H54 (cell line): ENCODE results near the gene NCAM1.

Experiments
- DNase-seq: peaks from one replicate; pipeline ENCODE4 v3.0.0; 2011; ENCODE audit warnings: low spot score, mixed read lengths; ENCODE audit not compliant: insufficient read length
- FAIRE-seq: peaks from 3 replicates; lab custom pipeline; 2011; peaks lifted over from hg19 to GRCh38; lab: Jason Lieb, UNC
- POLR2A ChIP-seq: IDR thresholded peaks from 2 replicates; pipeline ENCODE4 v1.6.1; 2011; ENCODE audit warnings: low read depth, mild to moderate bottlenecking, low read length

The NCAM1 gene

DNA sequence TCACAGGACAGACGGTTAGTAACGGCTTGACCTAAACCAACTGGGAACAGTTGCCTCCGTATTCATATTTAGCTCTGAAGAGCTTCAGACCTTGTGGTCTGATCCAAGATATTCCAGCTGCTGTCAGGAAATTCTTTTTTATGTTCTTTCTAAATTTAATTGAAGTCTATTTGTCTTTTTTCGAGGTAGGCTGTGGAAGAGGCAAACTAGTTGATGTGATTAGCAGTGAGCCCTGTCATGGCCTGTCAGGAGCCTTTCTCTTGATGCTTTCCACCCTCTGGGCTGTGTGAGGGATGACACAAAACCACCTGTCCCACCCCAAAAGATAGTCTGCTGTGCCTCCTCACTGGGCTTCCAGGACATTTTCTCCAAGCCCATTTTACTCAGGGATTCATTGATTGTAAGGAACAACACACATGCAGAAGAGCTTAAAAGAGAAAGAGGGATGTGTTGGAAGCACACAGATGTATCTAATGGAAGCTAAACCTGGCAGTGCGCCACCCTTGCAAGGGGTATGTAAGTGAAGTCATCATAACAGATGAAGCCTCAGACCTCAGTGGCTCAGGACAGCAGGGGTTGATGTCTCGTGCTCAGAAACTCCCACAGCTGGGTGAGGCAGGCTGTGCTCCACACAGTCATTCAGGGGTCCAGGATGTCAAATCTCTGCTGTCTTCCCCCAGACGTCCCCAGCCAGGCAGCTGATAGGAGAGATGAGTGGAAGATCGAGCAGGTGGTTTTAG is 170.0 kb downstream of the NCAM1 start:
- no peak for FAIRE-seq
- TF ChIP-seq POLR2A: no peak
- DNase-seq: no peak

DNA sequence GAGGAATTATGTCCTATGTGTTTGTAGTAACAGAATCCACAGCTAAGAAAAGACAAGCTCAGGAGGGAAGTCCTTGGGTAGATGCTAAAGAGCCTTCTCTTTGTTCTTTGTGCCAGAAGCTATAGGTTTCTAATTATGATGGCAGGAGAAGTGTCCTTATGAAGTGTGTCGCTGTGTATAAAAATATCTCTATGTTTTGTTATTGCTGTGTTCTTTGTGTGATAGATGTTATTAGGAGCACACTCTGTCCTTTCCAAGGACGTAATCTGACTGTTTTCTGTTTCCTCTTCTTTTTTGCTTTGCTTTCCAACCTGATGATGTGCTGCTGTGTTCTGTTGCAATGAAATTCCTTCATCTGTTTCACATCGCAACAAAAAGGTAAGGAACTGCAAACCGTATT is 171.9 kb downstream of the NCAM1 start:
- DNase-seq (no peak), FAIRE-seq (no peak)
- TF ChIP-seq POLR2A: no peak

DNA sequence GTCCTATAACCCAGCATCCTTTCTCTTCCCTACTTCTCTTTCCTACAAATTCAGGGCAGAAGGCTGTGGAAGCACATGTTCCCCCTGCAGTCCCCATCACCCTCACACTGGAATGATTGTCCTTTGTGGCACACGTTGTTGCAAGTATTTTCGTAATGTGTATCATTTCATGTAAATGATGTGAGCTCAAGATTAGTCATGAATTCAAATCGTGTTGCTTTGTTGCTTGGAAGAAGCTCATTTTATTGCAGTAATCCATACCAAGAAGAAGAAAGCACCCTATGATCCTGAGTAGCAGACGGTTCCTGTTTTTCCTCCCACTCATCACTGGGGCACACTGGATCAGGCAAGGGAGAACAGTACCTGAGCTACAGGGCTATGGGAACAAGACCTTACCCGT is 173.4 kb downstream of the NCAM1 start:
- TF ChIP-seq POLR2A: no peak
- DNase-seq (no peak), FAIRE-seq (no peak)

DNA sequence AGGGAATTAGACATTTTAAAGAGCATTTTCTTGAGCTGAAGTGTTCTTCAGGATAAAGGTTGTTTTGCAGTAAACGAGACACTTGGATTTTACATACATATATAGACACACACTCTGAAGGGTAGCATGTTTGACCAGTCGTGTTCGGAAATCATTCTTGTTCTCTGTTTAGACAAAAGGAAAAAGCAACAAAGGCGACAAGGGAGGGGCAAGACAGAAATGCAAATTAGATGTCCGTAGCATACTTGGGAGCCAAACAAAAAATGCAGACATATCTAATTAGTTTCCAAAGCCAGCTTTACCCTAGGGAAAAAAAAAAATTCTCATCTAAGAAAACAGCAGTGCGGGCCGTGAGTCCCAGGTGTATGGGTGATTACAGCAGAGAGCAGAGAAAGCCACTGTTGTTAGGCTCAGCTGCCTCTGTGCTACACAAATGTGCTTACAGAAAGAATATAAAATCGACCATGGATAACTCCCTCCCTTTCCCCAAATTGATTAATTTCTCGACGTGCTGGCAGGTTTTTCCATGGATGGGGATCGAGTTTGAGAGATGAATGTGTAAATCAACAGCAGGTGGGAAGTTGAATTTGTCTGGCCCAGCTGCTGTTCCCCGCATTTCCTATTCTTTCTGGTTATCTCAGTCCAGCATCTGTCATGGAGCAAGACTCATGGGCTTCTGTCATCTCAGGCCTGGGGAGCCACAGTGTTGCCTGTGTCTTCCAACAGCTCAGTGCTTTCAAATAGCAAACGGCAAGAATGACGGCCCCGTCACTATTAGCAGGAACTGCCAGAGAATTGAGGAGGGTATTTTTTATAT is 176.7 kb downstream of the NCAM1 start:
- no peak for TF ChIP-seq POLR2A
- DNase-seq (no peak), FAIRE-seq (no peak)

DNA sequence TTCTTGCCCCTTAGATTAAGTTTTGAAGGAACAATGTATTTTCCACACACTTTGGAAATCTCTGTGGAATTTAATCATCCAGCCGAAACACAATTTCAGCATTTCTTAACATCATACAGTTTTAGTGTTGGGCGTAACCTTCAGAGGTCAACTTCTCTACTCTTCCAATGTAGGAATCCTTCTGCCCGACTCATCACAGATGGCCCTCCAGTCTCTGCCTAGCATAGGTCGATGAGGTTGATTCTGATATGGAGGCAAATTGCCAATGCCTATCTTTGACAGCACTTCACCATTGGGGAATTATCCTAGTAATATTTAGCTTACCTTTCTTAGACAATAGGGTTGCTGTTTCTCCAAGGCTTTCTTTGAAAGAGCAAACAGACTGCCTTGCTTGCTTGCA is 177.5 kb downstream of the NCAM1 start:
- FAIRE-seq: no peak
- TF ChIP-seq POLR2A: no peak
- DNase-seq: no peak

DNA sequence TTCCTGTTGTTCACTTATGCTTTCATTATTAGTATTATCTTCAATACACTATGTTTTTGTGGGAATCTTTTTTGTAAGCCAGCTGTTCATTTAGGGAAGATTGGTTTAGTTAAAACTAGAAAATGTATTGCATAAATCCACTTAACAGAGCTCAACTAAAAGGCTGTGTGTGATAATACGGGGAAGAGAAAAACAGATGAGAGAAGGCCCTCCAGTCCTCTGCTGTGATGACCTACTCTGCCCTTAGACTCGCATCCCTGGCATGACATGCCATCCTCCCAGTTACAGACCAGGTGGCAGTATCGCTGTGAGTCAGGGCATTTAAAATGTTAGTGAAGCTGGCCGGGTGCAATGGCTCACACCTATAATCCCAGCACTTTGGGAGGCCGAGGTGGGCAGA is 179.8 kb downstream of the NCAM1 start:
- no peak for DNase-seq
- TF ChIP-seq POLR2A: no peak
- no peak for FAIRE-seq

DNA sequence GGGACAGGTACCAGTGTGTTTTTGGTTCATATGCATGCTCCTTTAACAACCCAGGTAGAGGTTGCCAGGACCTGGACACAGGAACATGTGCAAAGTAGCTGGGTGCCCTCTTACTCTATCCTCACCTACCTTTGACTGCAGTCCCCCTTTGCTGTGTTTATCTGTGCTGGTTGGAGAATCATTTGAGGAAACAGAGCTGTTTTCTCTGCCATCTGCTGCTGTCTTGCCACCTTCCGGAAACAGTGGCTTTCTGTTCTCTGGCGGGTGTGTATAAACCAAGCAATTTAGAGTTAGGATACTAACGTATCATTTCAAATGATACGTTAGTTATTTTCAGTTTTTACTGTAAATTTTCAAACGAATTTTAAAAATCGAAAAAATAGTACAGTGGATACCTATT is 181.3 kb downstream of the NCAM1 start:
- no peak for TF ChIP-seq POLR2A
- no peak for FAIRE-seq

DNA sequence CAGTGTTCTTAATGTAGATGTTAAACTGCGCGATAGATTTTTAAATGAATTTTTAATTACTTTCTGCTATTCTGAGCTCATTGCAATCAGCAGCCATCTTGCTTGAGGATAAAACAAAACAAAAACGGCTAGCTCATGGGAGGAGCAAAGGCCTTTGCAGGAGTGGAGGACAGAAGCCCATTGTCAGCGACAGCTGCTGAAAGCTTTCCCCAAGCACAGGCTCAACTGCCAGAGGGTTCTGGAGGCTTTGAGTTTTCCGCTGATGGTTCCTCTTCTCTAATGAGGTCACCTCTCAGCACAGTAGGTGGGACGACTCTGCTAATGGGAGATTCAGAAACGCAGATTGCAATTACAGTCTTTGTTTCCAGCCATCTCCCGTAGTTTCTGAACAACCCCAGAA is 186.0 kb downstream of the NCAM1 start:
- FAIRE-seq: no peak

More for the DNA sequence above, 181.3 kb downstream of the NCAM1 start:
- DNase-seq: no peak

DNA sequence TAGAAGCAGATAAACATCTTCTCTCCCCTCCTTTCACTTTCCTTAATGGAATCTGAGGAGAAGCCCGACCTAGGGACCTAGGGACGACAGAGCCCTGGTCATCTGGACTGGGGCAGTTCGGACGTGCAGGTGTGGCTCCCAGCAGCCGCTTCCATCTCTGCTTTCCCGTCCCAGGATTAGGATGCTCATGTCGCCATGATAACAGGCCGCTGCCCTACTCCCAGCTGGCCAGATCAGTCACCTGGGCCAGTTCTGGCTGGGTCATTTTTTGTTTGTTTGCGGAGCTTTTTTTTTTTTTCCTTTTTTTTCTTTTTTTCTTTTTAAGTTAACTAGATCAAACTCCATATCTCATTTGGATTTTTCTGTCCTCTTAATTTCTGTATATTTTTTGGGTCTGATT is 186.9 kb downstream of the NCAM1 start:
- no peak for FAIRE-seq
- TF ChIP-seq POLR2A: no peak
- DNase-seq: no peak

More for the DNA sequence above, 186.0 kb downstream of the NCAM1 start:
- TF ChIP-seq POLR2A: no peak
- DNase-seq: no peak

DNA sequence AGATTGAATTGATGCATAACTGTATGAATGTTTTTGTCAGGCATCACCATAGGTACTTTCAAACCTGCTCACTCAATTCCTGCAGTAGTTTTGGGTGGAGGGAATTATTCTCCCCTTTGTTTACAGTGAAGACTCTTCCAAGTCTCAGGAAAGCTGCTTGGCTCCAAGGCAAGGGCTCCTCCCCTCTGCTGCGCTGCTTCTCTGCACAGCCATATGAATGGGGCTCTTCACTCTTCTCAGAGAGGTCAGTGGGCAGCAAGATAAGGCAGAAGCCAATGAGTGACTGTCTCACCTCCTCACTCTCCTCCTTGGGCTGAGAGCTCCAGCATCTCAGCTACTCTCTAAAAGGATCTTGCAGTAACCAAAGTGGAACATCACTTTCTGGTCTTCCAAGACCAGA is 187.4 kb downstream of the NCAM1 start:
- no peak for FAIRE-seq
- TF ChIP-seq POLR2A: no peak
- no peak for DNase-seq

DNA sequence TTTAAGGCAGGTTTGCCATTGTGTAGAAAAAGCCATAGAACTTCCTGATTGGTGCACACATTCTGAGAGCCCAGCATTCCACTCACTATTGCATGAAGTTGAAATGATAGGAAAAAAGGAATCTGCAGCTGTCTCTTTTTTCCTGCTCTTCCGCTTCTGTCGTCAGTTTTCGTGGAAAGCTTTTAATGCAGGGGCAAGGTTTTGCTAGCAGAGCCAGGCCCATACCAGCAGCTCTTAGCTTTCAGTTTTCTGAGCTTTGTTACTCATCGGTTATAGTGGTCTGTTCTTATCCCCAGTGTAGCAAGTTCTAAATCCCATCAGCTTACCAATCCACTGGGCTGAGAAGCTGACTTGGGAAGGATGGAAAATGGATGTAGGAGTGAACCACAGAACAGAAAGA is 190.3 kb downstream of the NCAM1 start:
- DNase-seq (no peak), FAIRE-seq (no peak)
- TF ChIP-seq POLR2A: no peak

DNA sequence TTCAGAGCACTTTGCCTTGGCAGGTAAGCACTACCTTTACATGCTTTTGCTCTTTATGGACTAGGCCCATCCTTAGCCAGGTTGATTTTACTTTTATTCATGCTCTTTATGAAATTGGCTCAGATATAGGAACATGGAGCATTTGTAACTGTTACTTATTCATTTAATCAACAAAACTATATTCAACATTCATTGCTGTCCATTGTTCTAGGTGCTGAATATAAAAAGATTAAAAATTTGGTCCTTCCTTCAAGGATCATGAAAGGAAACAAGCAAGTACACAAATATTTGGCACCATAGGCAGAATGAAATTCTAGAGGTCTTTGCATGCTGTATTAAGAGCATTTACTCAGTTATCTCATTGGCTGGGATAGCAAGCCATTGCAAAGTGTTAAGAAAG is 191.3 kb downstream of the NCAM1 start:
- FAIRE-seq: no peak
- TF ChIP-seq POLR2A: no peak
- no peak for DNase-seq

DNA sequence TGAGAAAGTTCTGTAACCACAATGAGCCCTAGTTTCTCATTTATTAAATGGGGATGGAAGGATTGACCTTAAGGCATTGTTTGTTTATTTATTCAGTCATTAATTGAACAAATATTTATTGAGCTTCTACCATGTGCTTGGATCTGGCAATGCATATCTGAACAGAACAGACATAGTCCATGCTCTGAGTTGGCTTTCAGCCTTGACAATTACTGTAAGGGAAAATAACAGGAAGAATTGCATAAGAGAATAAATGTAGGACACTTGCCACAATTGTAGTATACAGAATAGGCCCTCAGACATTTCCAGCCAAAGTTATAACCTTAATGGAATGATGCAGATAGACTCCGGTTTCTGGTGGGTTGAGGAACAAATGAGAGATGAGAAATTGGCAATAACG is 192.6 kb downstream of the NCAM1 start:
- TF ChIP-seq POLR2A: no peak
- FAIRE-seq (no peak), DNase-seq (no peak)

DNA sequence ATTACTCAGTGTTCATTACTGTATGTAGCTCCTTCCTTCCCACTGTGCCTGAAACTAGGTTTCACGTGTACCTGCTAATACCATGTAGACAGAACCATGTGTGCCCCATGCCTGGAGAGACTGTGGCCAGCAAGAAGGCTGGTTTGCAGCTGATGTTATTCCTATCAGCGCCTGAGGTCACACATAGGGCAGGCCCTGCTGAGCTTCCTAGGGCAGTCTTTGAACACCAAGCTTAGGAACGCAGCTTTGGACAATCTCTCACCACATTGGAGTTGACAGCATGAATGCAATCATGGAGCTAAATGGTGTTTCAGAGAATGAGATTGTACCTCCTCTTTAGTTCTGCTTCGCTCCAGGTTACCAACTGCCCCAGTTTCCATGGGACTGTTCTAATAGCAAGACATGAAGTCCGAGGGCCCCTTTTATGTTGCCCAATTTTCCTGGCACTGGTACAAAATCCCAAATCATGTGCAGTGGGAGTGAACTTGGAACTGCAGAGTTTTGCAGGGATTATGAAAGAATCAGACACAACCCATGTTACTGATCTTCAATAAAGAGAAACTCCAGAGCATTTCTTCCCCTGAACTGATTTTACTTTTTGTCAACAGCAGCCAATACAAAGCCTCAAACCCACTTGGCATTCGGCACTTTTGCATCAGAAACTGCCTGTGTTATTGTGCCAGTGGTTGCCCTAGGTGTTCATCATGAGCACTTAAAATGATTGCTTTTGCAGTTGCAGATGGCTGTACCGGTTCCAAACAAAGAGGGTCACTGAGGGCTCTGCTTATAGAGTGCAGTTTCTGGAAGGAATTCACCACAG is 199.0 kb downstream of the NCAM1 start:
- no peak for TF ChIP-seq POLR2A
- DNase-seq (no peak), FAIRE-seq (no peak)
